ENCODE results near the gene ZNF714. TPM values are rescaled to one million over a fixed set of nuclear protein-coding genes. Genes with fewer than 3 reads are reported as not detected.

The ZNF714 gene
- total and polyA plus RNA-seq, 9 of the 15 experiments (the other 6 are each of a cell fraction or from before 2014, with no cell fraction given) = 16.2 to 40.8 (median 28.9) TPM

DNA sequence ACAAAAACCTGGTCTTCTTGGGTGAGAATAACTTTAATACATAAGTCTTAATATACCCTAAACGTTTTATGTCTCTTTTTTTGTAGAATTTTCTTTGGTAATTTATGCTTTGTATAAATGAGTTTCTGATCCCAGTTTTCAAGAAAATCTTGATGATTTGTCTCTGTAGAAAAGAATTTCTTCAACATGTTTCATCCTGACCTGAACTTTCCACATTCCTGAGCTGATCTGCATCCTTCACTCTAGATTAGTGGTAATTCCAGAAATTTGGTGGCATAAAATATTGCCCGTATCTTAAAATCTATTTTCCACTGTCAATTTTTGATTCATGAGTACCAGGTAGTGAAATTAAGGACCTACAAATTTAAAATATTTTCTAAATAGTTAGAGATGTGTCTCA is 16.3 kb downstream of the ZNF714 start (continued):
- no peak for TF ChIP-seq HDAC3 (IDR thresholded peaks at IDR 0.05; ENCODE audit: borderline replicate concordance, partially characterized antibody)
- no peak for TF ChIP-seq BACH1 (tag; IDR thresholded peaks at IDR 0.05)

GRCh38 chr19:21101521-21102242 is 19.7 kb downstream of the ZNF714 start:
- Histone ChIP-seq H2AFZ (ENCODE audit: low read depth, low read length) (no peak overlapping the region), H3K9me3 (replicated peaks; ENCODE audit: control insufficient read depth, insufficient read depth, low read depth, low read length) (no peaks in the 10 kb centered on the region), H3K4me3 (no peak overlapping the region), H3K36me3 (ENCODE audit: control insufficient read depth, insufficient read depth, low read length) (peaks cover 36% of the 10 kb centered on the region; the same call in 1 of the 3 replicates), H3K4me1 (replicated peaks in 1 of 2; ENCODE audit: control insufficient read depth in 2 of 2, insufficient read depth in 2 of 2, low read length in 2 of 2) (no peaks in the 10 kb centered on the region), H3K9ac (ENCODE audit: insufficient read depth in 1 of 2, low read depth in 2 of 2, low read length in 2 of 2) (no peak overlapping the region), H3K4me2 (ENCODE audit: insufficient read depth, low read length) (no peak overlapping the region), H3K79me2 (ENCODE audit: control insufficient read depth, insufficient read depth, low read length) (no peaks in the 10 kb centered on the region), H4K20me1 (replicated peaks; ENCODE audit: control insufficient read depth, insufficient read depth, low read length) (no peaks in the 10 kb centered on the region), H3K9me1 (ENCODE audit: control insufficient read depth, insufficient read depth, low read length) (no peaks in the 10 kb centered on the region), H3K27ac (ENCODE audit: extremely low read depth, low read depth, low read length) (no peak overlapping the region), H3K27me3 (ENCODE audit: control insufficient read depth in 2 of 2, insufficient read depth in 2 of 2, low read length in 2 of 2) (no peaks in the 10 kb centered on the region)
- in situ Hi-C loops (cut with MboI) (no loop called here), intact Hi-C loops (cut with micrococcal nuclease) (no loop called here)
- WGBS (ENCODE audit: insufficient coverage, low coverage, missing lambda C conversion rate) = 65% methylated on average over 2 of the region's 2 CpGs
- BruUV-seq (replicated peaks) = TSS peak; percentile 10
- FAIRE-seq = no peak
- no peak for DNase-seq (ENCODE audit: extremely low read depth in 1 of 4, low spot score in 3 of 4)
- TF ChIP-seq MAFF (IDR thresholded peaks at IDR 0.05; ENCODE audit: low read length) (no peak), TBP (optimal IDR thresholded peaks at IDR 0.05; ENCODE audit: low read depth, low read length) (no peak), ZNF57 (CRISPR knock-in tag; IDR thresholded peaks at IDR 0.05) (no peak), NCOA2 (IDR thresholded peaks at IDR 0.05; ENCODE audit: partially characterized antibody in 2 of 2) (no peak), GTF2E2 (tag; IDR thresholded peaks at IDR 0.05) (no peak), E2F1 (CRISPR knock-in tag; IDR thresholded peaks at IDR 0.05) (no peak), NFE2 (IDR thresholded peaks at IDR 0.05; ENCODE audit: low read depth) (no peak), SETDB1 (IDR thresholded peaks at IDR 0.05; ENCODE audit: low read length) (no peak), ZNF282 (CRISPR knock-in tag; IDR thresholded peaks at IDR 0.05) (no peak), WHSC1 (IDR thresholded peaks at IDR 0.05; ENCODE audit: low read length) (no peak), ZNF197 (CRISPR knock-in tag; IDR thresholded peaks at IDR 0.05; ENCODE audit: low read depth) (no peak), SMARCA4 (IDR thresholded peaks at IDR 0.05) (no peak), ZNF717 (CRISPR knock-in tag; IDR thresholded peaks at IDR 0.05) (no peak), JUN (IDR thresholded peaks at IDR 0.05; ENCODE audit: borderline replicate concordance, low read depth, low read length) (no peak), JUN (CRISPR knock-in tag; IDR thresholded peaks at IDR 0.05; ENCODE audit: borderline replicate concordance) (no peak), TCFL5 (CRISPR knock-in tag; conservative IDR thresholded peaks at IDR 0.05) (no peak)
- TF ChIP-seq, protein P1, sequence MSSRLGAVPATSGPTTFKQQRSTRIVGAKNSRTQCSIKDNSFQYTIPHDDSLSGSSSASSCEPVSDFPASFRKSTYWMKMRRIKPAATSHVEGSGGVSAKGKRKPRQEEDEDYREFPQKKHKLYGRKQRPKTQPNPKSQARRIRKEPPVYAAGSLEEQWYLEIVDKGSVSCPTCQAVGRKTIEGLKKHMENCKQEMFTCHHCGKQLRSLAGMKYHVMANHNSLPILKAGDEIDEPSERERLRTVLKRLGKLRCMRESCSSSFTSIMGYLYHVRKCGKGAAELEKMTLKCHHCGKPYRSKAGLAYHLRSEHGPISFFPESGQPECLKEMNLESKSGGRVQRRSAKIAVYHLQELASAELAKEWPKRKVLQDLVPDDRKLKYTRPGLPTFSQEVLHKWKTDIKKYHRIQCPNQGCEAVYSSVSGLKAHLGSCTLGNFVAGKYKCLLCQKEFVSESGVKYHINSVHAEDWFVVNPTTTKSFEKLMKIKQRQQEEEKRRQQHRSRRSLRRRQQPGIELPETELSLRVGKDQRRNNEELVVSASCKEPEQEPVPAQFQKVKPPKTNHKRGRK (tag; IDR thresholded peaks at IDR 0.05) = no peak
- POLR2A ChIA-PET = interaction anchor here (0.6 to 2.4 kb wide), 3 partner anchors 10 to 25 kb away, joined by 3 to 9 read pairs (median 5); no protein-coding TSS in a partner anchor
- CTCF ChIA-PET (ENCODE audit: low intra/inter-chr PET ratio) = no interaction called here
- ATAC-seq = peak; percentile 42

Measured in K562 (cell line).